Loucy (cell line): ENCODE measurements around the gene ARHGAP6.

Source experiments
- CTCF ChIP-seq: fragments of 200-600 bp; sonication (generic); conservative IDR thresholded peaks from 2 replicates; pipeline ENCODE4 v1.5.1; 2014; ENCODE audit warnings: mild to moderate bottlenecking, antibody characterized with exemption, low read length
- EZH2phosphoT487 ChIP-seq: fragments of 200-600 bp; IDR thresholded peaks from 2 replicates; pipeline ENCODE4 v1.6.1; 2018; ENCODE audit warnings: antibody characterized with exemption, mild to moderate bottlenecking, moderate library complexity, borderline replicate concordance

- no peak for TF ChIP-seq CTCF
- no peak for TF ChIP-seq EZH2phosphoT487
These were observed 218.8 kb downstream of the ARHGAP6 start for GRCh38 chrX:11446949-11447348.
